KMS-11 (cell line): ENCODE results near the gene OSBPL10.

Source experiments
- H2AFZ ChIP-seq: fragments of 200-600 bp; sonication (generic); 2 replicates; pipeline ENCODE4 v1.6.1; 2016; ENCODE audit warnings: antibody characterized with exemption, mixed run types, low read depth
- H3K27ac ChIP-seq: fragments of 200-600 bp; sonication (generic); 2 replicates; pipeline ENCODE4 v1.6.1; 2016; ENCODE audit warnings: mild to moderate bottlenecking, mixed run types
- H3K27me3 ChIP-seq: fragments of 200-600 bp; sonication (generic); 2 replicates; pipeline ENCODE4 v1.6.1; 2017; ENCODE audit warnings: mild to moderate bottlenecking, low read depth, mixed run types, moderate library complexity; ENCODE audit not compliant: insufficient read depth
- H3K36me3 ChIP-seq: fragments of 200-600 bp; sonication (generic); 2 replicates; pipeline ENCODE4 v1.6.1; 2017; ENCODE audit warnings: mild to moderate bottlenecking, mixed run types; ENCODE audit not compliant: insufficient read depth
- H3K4me1 ChIP-seq: fragments of 200-600 bp; sonication (generic); 2 replicates; pipeline ENCODE4 v1.6.1; 2016; ENCODE audit warnings: mild to moderate bottlenecking, low read depth, mixed run types; ENCODE audit not compliant: poor library complexity, severe bottlenecking
- H3K4me2 ChIP-seq: fragments of 200-600 bp; sonication (generic); 2 replicates; pipeline ENCODE4 v1.7.0; 2016; ENCODE audit warnings: mild to moderate bottlenecking, mixed run types
- H3K4me3 ChIP-seq: fragments of 200-600 bp; sonication (generic); IDR thresholded peaks from 2 replicates; pipeline ENCODE4 v1.6.1; 2017; ENCODE audit warnings: low read depth, low read length, mixed read lengths; ENCODE audit not compliant: insufficient read depth
- H3K79me2 ChIP-seq: fragments of 200-600 bp; sonication (generic); 2 replicates; pipeline ENCODE4 v1.6.1; 2016; ENCODE audit warnings: low read depth, mixed run types; ENCODE audit not compliant: insufficient read depth
- H3K9ac ChIP-seq: fragments of 200-600 bp; sonication (generic); 2 replicates; pipeline ENCODE4 v1.6.1; 2016; ENCODE audit warnings: mild to moderate bottlenecking, mixed run types
- H4K20me1 ChIP-seq: fragments of 200-600 bp; sonication (generic); 2 replicates; pipeline ENCODE4 v1.6.1; 2016; ENCODE audit warnings: mild to moderate bottlenecking, mixed run types; ENCODE audit not compliant: insufficient read depth
- TF ChIP-seq, protein P1 (sequence below): fragments of 200-600 bp; sonication (generic); conservative IDR thresholded peaks from 2 replicates; pipeline ENCODE4 v1.6.1; 2017; ENCODE audit warnings: low read depth, mild to moderate bottlenecking, antibody characterized with exemption, low read length, moderate library complexity, mixed read lengths

The OSBPL10 gene

DNA sequence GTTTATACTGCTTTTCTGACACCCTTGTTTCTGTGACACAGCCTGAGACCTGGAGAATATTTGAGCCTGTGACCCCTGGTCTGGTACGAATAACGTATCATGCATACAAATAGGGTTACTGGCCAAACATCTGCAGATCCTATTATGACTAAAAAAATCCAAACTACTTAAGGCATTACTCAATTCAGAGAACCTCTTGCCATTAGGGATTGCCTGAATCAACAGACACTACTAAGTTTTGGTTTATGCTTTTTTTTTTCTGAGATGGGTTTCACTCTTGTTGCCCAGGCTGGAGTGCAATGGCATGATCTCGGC lies 35.4 kb downstream of the OSBPL10 start:
- Histone ChIP-seq H3K79me2 (no peaks in the 10 kb centered on the region), H3K4me2 (no peak overlapping the region), H3K4me3 (no peak overlapping the region), H3K4me1 (no peaks in the 10 kb centered on the region), H3K27ac (no peak overlapping the region), H3K36me3 (no peaks in the 10 kb centered on the region), H2AFZ (no peak overlapping the region), H3K9ac (no peak overlapping the region), H3K27me3 (no peaks in the 10 kb centered on the region), H4K20me1 (no peaks in the 10 kb centered on the region)
- TF ChIP-seq, protein P1, sequence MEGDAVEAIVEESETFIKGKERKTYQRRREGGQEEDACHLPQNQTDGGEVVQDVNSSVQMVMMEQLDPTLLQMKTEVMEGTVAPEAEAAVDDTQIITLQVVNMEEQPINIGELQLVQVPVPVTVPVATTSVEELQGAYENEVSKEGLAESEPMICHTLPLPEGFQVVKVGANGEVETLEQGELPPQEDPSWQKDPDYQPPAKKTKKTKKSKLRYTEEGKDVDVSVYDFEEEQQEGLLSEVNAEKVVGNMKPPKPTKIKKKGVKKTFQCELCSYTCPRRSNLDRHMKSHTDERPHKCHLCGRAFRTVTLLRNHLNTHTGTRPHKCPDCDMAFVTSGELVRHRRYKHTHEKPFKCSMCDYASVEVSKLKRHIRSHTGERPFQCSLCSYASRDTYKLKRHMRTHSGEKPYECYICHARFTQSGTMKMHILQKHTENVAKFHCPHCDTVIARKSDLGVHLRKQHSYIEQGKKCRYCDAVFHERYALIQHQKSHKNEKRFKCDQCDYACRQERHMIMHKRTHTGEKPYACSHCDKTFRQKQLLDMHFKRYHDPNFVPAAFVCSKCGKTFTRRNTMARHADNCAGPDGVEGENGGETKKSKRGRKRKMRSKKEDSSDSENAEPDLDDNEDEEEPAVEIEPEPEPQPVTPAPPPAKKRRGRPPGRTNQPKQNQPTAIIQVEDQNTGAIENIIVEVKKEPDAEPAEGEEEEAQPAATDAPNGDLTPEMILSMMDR: no peak

DNA sequence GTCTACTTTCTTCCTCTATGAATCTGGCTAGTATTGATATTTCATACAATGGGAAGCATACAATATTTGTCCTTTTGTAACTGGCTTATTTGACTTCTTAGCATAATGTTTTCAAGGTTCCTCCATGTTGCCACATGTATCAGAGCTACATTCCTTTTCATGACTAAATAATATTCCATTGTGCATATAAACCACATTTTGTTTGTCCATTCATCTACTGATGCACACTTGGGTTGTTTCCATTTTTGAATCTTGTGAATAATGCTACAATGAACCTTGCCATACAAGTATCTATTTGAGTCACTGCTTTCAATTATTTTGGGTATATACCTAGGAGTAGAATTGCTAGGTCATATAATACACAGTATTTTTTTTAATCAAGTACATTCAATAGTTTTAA lies 38.0 kb downstream of the OSBPL10 start:
- Histone ChIP-seq H3K4me3 (no peak overlapping the region), H3K79me2 (no peaks in the 10 kb centered on the region), H3K27ac (no peak overlapping the region), H3K36me3 (no peaks in the 10 kb centered on the region), H3K4me1 (no peaks in the 10 kb centered on the region), H2AFZ (no peak overlapping the region), H3K27me3 (no peaks in the 10 kb centered on the region), H3K4me2 (no peak overlapping the region), H3K9ac (no peak overlapping the region), H4K20me1 (no peaks in the 10 kb centered on the region)
- TF ChIP-seq, protein P1: no peak

DNA sequence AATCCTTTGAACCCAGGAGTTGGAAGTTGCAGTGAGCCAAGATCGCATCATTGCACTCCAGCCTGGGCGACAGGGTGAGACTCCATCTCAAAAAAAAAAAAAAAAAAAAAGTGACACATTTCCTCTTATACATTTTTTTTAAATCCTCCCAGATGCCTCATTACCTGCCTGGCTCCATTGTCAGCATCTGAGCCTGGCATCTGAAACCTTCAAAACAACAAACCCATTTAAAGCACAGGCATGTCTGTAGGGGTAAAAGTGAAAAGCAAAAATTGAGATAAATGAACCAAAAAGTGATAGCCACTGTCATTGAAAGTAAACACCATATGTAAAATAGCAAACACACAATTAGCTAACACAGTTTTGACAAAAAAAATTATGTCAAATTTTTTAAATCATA lies 38.6 kb downstream of the OSBPL10 start:
- TF ChIP-seq, protein P1: no peak
- Histone ChIP-seq H3K79me2 (no peaks in the 10 kb centered on the region), H3K4me3 (no peak overlapping the region), H3K9ac (no peak overlapping the region), H2AFZ (no peak overlapping the region), H3K36me3 (no peaks in the 10 kb centered on the region), H3K27ac (no peak overlapping the region), H3K4me1 (no peaks in the 10 kb centered on the region), H4K20me1 (no peaks in the 10 kb centered on the region), H3K4me2 (no peak overlapping the region), H3K27me3 (no peaks in the 10 kb centered on the region)

DNA sequence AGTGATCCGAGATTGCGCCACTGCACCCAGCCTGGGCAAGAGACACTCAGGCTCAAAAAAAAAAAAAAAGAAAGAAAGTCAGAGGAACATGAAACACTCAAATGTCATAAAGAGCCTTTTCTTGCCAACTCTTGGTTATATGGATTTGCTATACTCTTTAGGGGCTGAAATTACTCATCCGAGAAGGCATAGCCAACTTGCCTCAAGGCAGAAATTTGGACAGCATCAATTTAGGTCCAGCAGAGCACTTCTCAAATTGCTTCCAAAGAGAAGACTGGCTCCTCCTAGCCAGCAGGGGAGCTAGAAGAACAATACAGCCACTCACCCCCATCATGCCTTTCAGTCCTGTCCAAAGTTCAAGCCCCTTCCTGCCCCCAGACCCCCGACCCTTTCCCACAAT lies 43.8 kb downstream of the OSBPL10 start:
- Histone ChIP-seq H3K4me1 (no peaks in the 10 kb centered on the region), H3K27ac (no peak overlapping the region)

More for the DNA sequence above, 43.8 kb downstream of the OSBPL10 start:
- H3K27me3 ChIP-seq: no peaks in the 10 kb centered on the region
- H3K79me2 ChIP-seq: no peaks in the 10 kb centered on the region
- no peak overlapping the region for H3K9ac ChIP-seq
- TF ChIP-seq, protein P1: no peak
- no peaks in the 10 kb centered on the region for H3K36me3 ChIP-seq
- no peak overlapping the region for H3K4me2 ChIP-seq
- no peaks in the 10 kb centered on the region for H4K20me1 ChIP-seq
- no peak overlapping the region for H2AFZ ChIP-seq
- no peak overlapping the region for H3K4me3 ChIP-seq
